HG03342 (cell line): ENCODE data around the gene FAM20A.
A peak's percentile ranks its signal among the peaks of the same experiment; 100 is the strongest.
"Not testable (repeated sequence)": the region's sequence is repeated elsewhere in the genome, so short reads cannot be mapped to it uniquely, and the experiment has no call there.

Source experiments
- ATAC-seq: cut with Tn5 transposase; IDR thresholded peaks from one replicate; pipeline ENCODE4 v1.9.1; 2021; ENCODE audit warnings: mild to moderate bottlenecking, moderate library complexity; ENCODE audit not compliant: unreplicated experiment

Gene FAM20A

GRCh38 chr17:68533887-68534694 lies 67.1 kb downstream of the FAM20A start:
- no peak for ATAC-seq

- no peak for ATAC-seq
Measured at GRCh38 chr17:68532826-68533225, 68.3 kb downstream of the FAM20A start.

GRCh38 chr17:68531252-68531651 lies 69.9 kb downstream of the FAM20A start:
- ATAC-seq = no peak

- no peak for ATAC-seq
Measured at GRCh38 chr17:68527314-68527713, 73.9 kb downstream of the FAM20A start.

GRCh38 chr17:68526548-68526947 lies 74.6 kb downstream of the FAM20A start:
- ATAC-seq = no peak

- ATAC-seq = no peak
Measured at GRCh38 chr17:68522266-68522665, 78.9 kb downstream of the FAM20A start.

GRCh38 chr17:68519911-68520310 lies 81.3 kb downstream of the FAM20A start:
- no peak for ATAC-seq

GRCh38 chr17:68519051-68519450 lies 82.1 kb downstream of the FAM20A start:
- not testable (repeated sequence) for ATAC-seq

GRCh38 chr17:68518063-68518815 lies 82.9 kb downstream of the FAM20A start:
- no peak for ATAC-seq

GRCh38 chr17:68517605-68518004 lies 83.6 kb downstream of the FAM20A start:
- ATAC-seq = not testable (repeated sequence)

GRCh38 chr17:68516732-68517131 lies 84.4 kb downstream of the FAM20A start:
- ATAC-seq = no peak

- ATAC-seq = no peak
Measured at GRCh38 chr17:68514831-68515635, 86.1 kb downstream of the FAM20A start.

- ATAC-seq = no peak
Measured at GRCh38 chr17:68513932-68514331, 87.2 kb downstream of the FAM20A start.

- ATAC-seq = no peak
Measured at GRCh38 chr17:68512960-68513474, 88.2 kb downstream of the FAM20A start.

- ATAC-seq = peak; percentile 89
Measured at GRCh38 chr17:68512247-68512959, 88.8 kb downstream of the FAM20A start, which contains the start of gene PRKAR1A. TSS of gene PRKAR1A (plus strand) at chr17:68512430. CDS start at chr17:68515400, 2,970 bp downstream.

- ATAC-seq = peak; percentile 42
Measured at GRCh38 chr17:68511671-68512246, 89.4 kb downstream of the FAM20A start.

GRCh38 chr17:68511254-68511670 lies 89.9 kb downstream of the FAM20A start:
- ATAC-seq = no peak

- ATAC-seq = no peak
Measured at GRCh38 chr17:68509141-68510057, 91.8 kb downstream of the FAM20A start.

GRCh38 chr17:68507576-68507975 lies 93.6 kb downstream of the FAM20A start:
- no peak for ATAC-seq
